Loucy (cell line): ENCODE measurements around the gene GLT1D1.

ENCODE experiments used
- H2AFZ ChIP-seq: fragments of 200-600 bp; sonication (generic); 2 replicates; pipeline ENCODE4 v1.6.0; 2016; ENCODE audit warnings: antibody characterized with exemption, mild to moderate bottlenecking, low read length, moderate library complexity
- H3F3A ChIP-seq: fragments of 200-600 bp; 2 replicates; pipeline ENCODE4 v1.6.0; 2016; ENCODE audit warnings: antibody characterized with exemption, low read depth, mild to moderate bottlenecking
- H3K27me3 ChIP-seq: fragments of 200-600 bp; sonication (generic); 2 replicates; pipeline ENCODE4 v1.6.1; 2014; ENCODE audit warnings: low read length, mild to moderate bottlenecking; ENCODE audit not compliant: insufficient read depth, poor library complexity, severe bottlenecking
- H3K36me3 ChIP-seq: fragments of 200-600 bp; sonication (generic); 2 replicates; pipeline ENCODE4 v1.6.1; 2016; ENCODE audit warnings: low read length; ENCODE audit not compliant: insufficient read depth
- H3K4me1 ChIP-seq: fragments of 200-600 bp; sonication (generic); 2 replicates; pipeline ENCODE4 v1.5.1; 2014; ENCODE audit warnings: low read length, mild to moderate bottlenecking; ENCODE audit not compliant: insufficient read depth, poor library complexity, severe bottlenecking
- H3K4me2 ChIP-seq: fragments of 200-600 bp; sonication (generic); 2 replicates; pipeline ENCODE4 v1.6.0; 2014; ENCODE audit warnings: antibody characterized with exemption, low read length, low read depth, mild to moderate bottlenecking; ENCODE audit not compliant: poor library complexity, severe bottlenecking
- H3K4me3 ChIP-seq: fragments of 200-600 bp; sonication (generic); 2 replicates; pipeline ENCODE4 v1.5.1; 2014; ENCODE audit warnings: low read length, mild to moderate bottlenecking, mixed read lengths; ENCODE audit not compliant: poor library complexity, severe bottlenecking
- H3K79me2 ChIP-seq: fragments of 200-600 bp; sonication (generic); 2 replicates; pipeline ENCODE4 v1.6.1; 2014; ENCODE audit warnings: low read length; ENCODE audit not compliant: insufficient read depth
- H3K9ac ChIP-seq: fragments of 200-600 bp; sonication (generic); 2 replicates; pipeline ENCODE4 v1.6.0; 2014; ENCODE audit warnings: mild to moderate bottlenecking, low read depth, low read length, moderate library complexity; ENCODE audit not compliant: poor library complexity, severe bottlenecking
- H3K9me2 ChIP-seq: fragments of 200-600 bp; sonication (generic); replicated peaks from 2 replicates; pipeline ENCODE4 v1.6.1; 2016; ENCODE audit warnings: low read depth, low read length, mixed read lengths
- H3K9me3 ChIP-seq: fragments of 200-600 bp; sonication (generic); 2 replicates; pipeline ENCODE4 v1.6.1; 2014; ENCODE audit warnings: mild to moderate bottlenecking, antibody characterized with exemption, low read length, low read depth; ENCODE audit not compliant: insufficient read depth
- H4K20me1 ChIP-seq: fragments of 200-600 bp; sonication (generic); 2 replicates; pipeline ENCODE4 v1.6.0; 2014; ENCODE audit warnings: antibody characterized with exemption, low read length, mild to moderate bottlenecking; ENCODE audit not compliant: insufficient read depth, poor library complexity, severe bottlenecking
- CTCF ChIP-seq: fragments of 200-600 bp; sonication (generic); conservative IDR thresholded peaks from 2 replicates; pipeline ENCODE4 v1.5.1; 2014; ENCODE audit warnings: mild to moderate bottlenecking, antibody characterized with exemption, low read length
- EZH2phosphoT487 ChIP-seq: fragments of 200-600 bp; IDR thresholded peaks from 2 replicates; pipeline ENCODE4 v1.6.1; 2018; ENCODE audit warnings: antibody characterized with exemption, mild to moderate bottlenecking, moderate library complexity, borderline replicate concordance

Gene GLT1D1

GRCh38 chr12:128910629-128911028 is 57.4 kb downstream of the GLT1D1 start:
- Histone ChIP-seq H3K79me2 (no peaks in the 10 kb centered on the region), H3K9me3 (no peaks in the 10 kb centered on the region), H3F3A (no peaks in the 10 kb centered on the region), H4K20me1 (no peaks in the 10 kb centered on the region), H3K4me2 (no peak overlapping the region), H3K9ac (no peak overlapping the region), H3K27me3 (no peaks in the 10 kb centered on the region), H3K9me2 (no peaks in the 10 kb centered on the region), H2AFZ (peak overlapping the region; percentile 33; the same call in 1 of the 2 replicates), H3K36me3 (no peaks in the 10 kb centered on the region), H3K4me3 (no peak overlapping the region), H3K4me1 (peaks cover 18% of the 10 kb centered on the region)
- TF ChIP-seq EZH2phosphoT487 (no peak), CTCF (no peak)

- Histone ChIP-seq H3K79me2 (no peaks in the 10 kb centered on the region), H3K27me3 (no peaks in the 10 kb centered on the region), H3K9me3 (no peaks in the 10 kb centered on the region), H4K20me1 (no peaks in the 10 kb centered on the region), H3K4me1 (peaks cover 26% of the 10 kb centered on the region), H2AFZ (no peak overlapping the region), H3K9me2 (no peaks in the 10 kb centered on the region), H3K4me2 (no peak overlapping the region), H3K36me3 (no peaks in the 10 kb centered on the region), H3K9ac (no peak overlapping the region), H3F3A (no peaks in the 10 kb centered on the region), H3K4me3 (no peak overlapping the region)
- no peak for TF ChIP-seq CTCF
- no peak for TF ChIP-seq EZH2phosphoT487
Observed at GRCh38 chr12:128911861-128912260, 58.6 kb downstream of the GLT1D1 start.

GRCh38 chr12:128914908-128915563 is 61.8 kb downstream of the GLT1D1 start:
- Histone ChIP-seq H3F3A (no peaks in the 10 kb centered on the region), H3K9me2 (no peaks in the 10 kb centered on the region), H2AFZ (no peak overlapping the region), H3K4me2 (peak overlapping the region; percentile 63), H3K4me3 (no peak overlapping the region), H3K9me3 (no peaks in the 10 kb centered on the region), H3K79me2 (no peaks in the 10 kb centered on the region), H3K9ac (no peak overlapping the region), H3K36me3 (no peaks in the 10 kb centered on the region), H3K27me3 (no peaks in the 10 kb centered on the region), H4K20me1 (no peaks in the 10 kb centered on the region), H3K4me1 (peaks cover 26% of the 10 kb centered on the region)
- TF ChIP-seq EZH2phosphoT487, result no peak

GRCh38 chr12:128916425-128916824 is 63.1 kb downstream of the GLT1D1 start:
- Histone ChIP-seq H3K4me1 (peaks cover 26% of the 10 kb centered on the region), H3F3A (no peaks in the 10 kb centered on the region), H2AFZ (no peak overlapping the region), H3K4me3 (no peak overlapping the region), H3K9me2 (no peaks in the 10 kb centered on the region), H3K79me2 (no peaks in the 10 kb centered on the region), H3K9me3 (no peaks in the 10 kb centered on the region), H3K9ac (no peak overlapping the region), H4K20me1 (no peaks in the 10 kb centered on the region), H3K4me2 (no peak overlapping the region), H3K27me3 (no peaks in the 10 kb centered on the region), H3K36me3 (no peaks in the 10 kb centered on the region)
- TF ChIP-seq CTCF (no peak), EZH2phosphoT487 (no peak)
